GM11168 (cell line): ENCODE data around the gene PYGO2.
"Not testable (repeated sequence)": the region's sequence is repeated elsewhere in the genome, so short reads cannot be mapped to it uniquely, and the experiment has no call there.

Source experiments
- in situ Hi-C: fragments of 300-500 bp; cut with MboI; formaldehyde crosslinking; loops from one replicate; pipeline ENCODE4 v1.12.0; 2022; ENCODE audit warnings: low sequenced_read_pairs; ENCODE audit not compliant: unreplicated experiment

PYGO2 gene

GRCh38 chr1:154983776-154984466 is 22.3 kb upstream of the PYGO2 start:
- in situ Hi-C loops, result no loop called here

- in situ Hi-C loops, result no loop called here
These were observed 21.5 kb upstream of the PYGO2 start, which contains the start of gene FLAD1 for GRCh38 chr1:154982897-154983648. Gene FLAD1 (plus strand): TSS chr1:154983344. CDS start chr1:154983695, 351 bp downstream.

- in situ Hi-C loops, result no loop called here
These were observed 20.8 kb upstream of the PYGO2 start for GRCh38 chr1:154982341-154982740.

- in situ Hi-C loops, result no loop called here
These were observed 16.8 kb upstream of the PYGO2 start for GRCh38 chr1:154978360-154978759.

- in situ Hi-C loops, result not testable (repeated sequence)
These were observed 16.2 kb upstream of the PYGO2 start for GRCh38 chr1:154977762-154978161.

- in situ Hi-C loops, result no loop called here
These were observed 14.0 kb upstream of the PYGO2 start for GRCh38 chr1:154975409-154976059.

GRCh38 chr1:154974808-154975408 is 13.3 kb upstream of the PYGO2 start:
- in situ Hi-C loops, result no loop called here

- in situ Hi-C loops, result no loop called here
These were observed 12.7 kb upstream of the PYGO2 start, which contains the start of gene CKS1B for GRCh38 chr1:154974102-154974807. Gene CKS1B (plus strand): TSS chr1:154974681. CDS start chr1:154974746, 65 bp downstream.

GRCh38 chr1:154973344-154974101 is 11.9 kb upstream of the PYGO2 start:
- in situ Hi-C loops, result no loop called here

- in situ Hi-C loops, result no loop called here
These were observed 11.1 kb upstream of the PYGO2 start for GRCh38 chr1:154972517-154973343.

- in situ Hi-C loops, result no loop called here
These were observed 10.6 kb upstream of the PYGO2 start for GRCh38 chr1:154972213-154972516.

- in situ Hi-C loops, result no loop called here
These were observed 9.9 kb upstream of the PYGO2 start for GRCh38 chr1:154971341-154971998.

GRCh38 chr1:154970631-154971340 is 9.2 kb upstream of the PYGO2 start, which contains the start of gene SHC1:
Gene SHC1 (minus strand): TSS chr1:154970747. CDS start chr1:154970526, 221 bp downstream.
- in situ Hi-C loops, result no loop called here

- in situ Hi-C loops, result no loop called here
These were observed 8.4 kb upstream of the PYGO2 start for GRCh38 chr1:154969860-154970452.

GRCh38 chr1:154969246-154969645 is 7.7 kb upstream of the PYGO2 start:
- in situ Hi-C loops, result no loop called here

GRCh38 chr1:154968731-154969130 is 7.1 kb upstream of the PYGO2 start:
- in situ Hi-C loops, result no loop called here

- in situ Hi-C loops, result no loop called here
These were observed 5.9 kb upstream of the PYGO2 start for GRCh38 chr1:154967331-154967950.
